Superior temporal gyrus (tissue), 1 donor: Measurements from ENCODE around the gene PRKAG2.
"Not testable (repeated sequence)": the region's sequence is repeated elsewhere in the genome, so short reads cannot be mapped to it uniquely, and the experiment has no call there.

ENCODE experiments used
- DNase-seq: peaks from one replicate; pipeline ENCODE4 v3.0.0-alpha.2; 2016; ENCODE audit errors: extremely low spot score

Gene PRKAG2

GRCh38 chr7:151786241-151786640, 90.7 kb downstream of the PRKAG2 start:
- no peak for DNase-seq

- DNase-seq, result no peak
Measured at GRCh38 chr7:151785681-151785965, 91.3 kb downstream of the PRKAG2 start.

GRCh38 chr7:151784853-151785680, 91.8 kb downstream of the PRKAG2 start:
- DNase-seq, result no peak

- no peak for DNase-seq
Measured at GRCh38 chr7:151783958-151784575, 92.8 kb downstream of the PRKAG2 start.

- peak; percentile 55 for DNase-seq
Measured at GRCh38 chr7:151782598-151783448, 94.1 kb downstream of the PRKAG2 start.

- not testable (repeated sequence) for DNase-seq
Measured at GRCh38 chr7:151782256-151782597, 94.7 kb downstream of the PRKAG2 start.

GRCh38 chr7:151781161-151781845, 95.6 kb downstream of the PRKAG2 start:
- DNase-seq, result no peak

GRCh38 chr7:151780631-151781030, 96.3 kb downstream of the PRKAG2 start:
- no peak for DNase-seq

GRCh38 chr7:151779678-151780077, 97.2 kb downstream of the PRKAG2 start:
- DNase-seq, result no peak

GRCh38 chr7:151779255-151779654, 97.7 kb downstream of the PRKAG2 start:
- no peak for DNase-seq

GRCh38 chr7:151777908-151778670, 98.8 kb downstream of the PRKAG2 start:
- no peak for DNase-seq

GRCh38 chr7:151777495-151777880, 99.4 kb downstream of the PRKAG2 start:
- DNase-seq, result no peak

GRCh38 chr7:151776876-151777494, 99.9 kb downstream of the PRKAG2 start:
- DNase-seq, result no peak

GRCh38 chr7:151776446-151776845, 100.5 kb downstream of the PRKAG2 start:
- DNase-seq, result no peak

GRCh38 chr7:151775547-151776443, 101.1 kb downstream of the PRKAG2 start:
- no peak for DNase-seq

GRCh38 chr7:151774951-151775350, 102.0 kb downstream of the PRKAG2 start:
- DNase-seq, result no peak

- no peak for DNase-seq
Measured at GRCh38 chr7:151773797-151774196, 103.1 kb downstream of the PRKAG2 start.

GRCh38 chr7:151770232-151770631, 106.7 kb downstream of the PRKAG2 start:
- DNase-seq, result no peak

GRCh38 chr7:151769188-151769821, 107.6 kb downstream of the PRKAG2 start:
- DNase-seq, result no peak
